Activated CD4-positive, alpha-beta T cell treated with anti-CD3 and anti-CD28 coated beads, Interleukin-2, amount 50 U/mL, for 48 hours (primary cell): ENCODE data around the gene CDH4.

ENCODE experiments used
- DNase-seq, 2 experiments: peaks; one replicate each; pipeline ENCODE4 v3.0.0-alpha.2; 2020

The CDH4 gene

DNA sequence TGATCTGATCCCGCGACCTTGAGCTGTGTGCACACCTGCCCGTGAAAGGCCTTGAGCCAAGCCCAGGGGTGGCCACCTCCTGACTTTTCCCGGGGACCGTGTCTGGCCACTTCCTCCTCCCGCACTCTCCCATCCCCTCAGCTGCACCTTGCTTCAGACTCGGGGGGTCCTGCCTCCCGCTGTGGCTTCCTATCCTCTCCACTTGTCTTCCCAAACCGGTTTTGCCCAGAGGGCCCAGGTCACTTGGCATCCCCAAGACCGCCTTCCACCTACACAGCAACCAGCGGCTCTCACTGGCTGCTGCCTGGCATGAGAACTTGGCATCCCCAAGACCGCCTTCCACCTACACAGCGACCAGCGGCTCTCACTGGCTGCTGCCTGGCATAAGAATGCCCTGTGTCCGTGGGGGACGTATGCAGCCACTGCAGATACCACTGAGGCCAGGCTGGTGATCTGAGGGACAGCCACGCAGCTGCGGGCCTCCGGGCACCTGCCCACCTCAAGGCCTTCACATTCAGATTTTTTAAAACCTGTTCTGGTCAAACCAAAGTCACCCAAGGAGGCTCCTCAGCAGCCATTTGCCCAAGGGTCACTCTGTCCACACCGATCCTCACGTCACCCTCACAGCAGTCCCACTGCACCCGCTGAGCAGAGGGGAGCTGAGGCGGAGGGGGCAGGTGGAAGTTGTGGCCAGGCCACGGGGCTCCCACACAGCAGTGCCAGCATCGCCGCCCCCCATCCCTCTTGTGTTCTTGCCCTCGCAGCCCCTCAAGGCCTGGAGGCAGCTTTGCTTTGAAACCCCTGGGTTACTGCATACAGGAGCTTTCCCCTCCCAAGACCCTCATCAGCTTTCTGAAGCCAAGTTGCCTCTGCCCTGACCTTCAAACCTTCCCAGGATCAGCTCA is 568.1 kb downstream of the CDH4 start:
- no peak for DNase-seq

GRCh38 chr20:61821735-61822134 is 569.7 kb downstream of the CDH4 start:
- no peak for DNase-seq

DNA sequence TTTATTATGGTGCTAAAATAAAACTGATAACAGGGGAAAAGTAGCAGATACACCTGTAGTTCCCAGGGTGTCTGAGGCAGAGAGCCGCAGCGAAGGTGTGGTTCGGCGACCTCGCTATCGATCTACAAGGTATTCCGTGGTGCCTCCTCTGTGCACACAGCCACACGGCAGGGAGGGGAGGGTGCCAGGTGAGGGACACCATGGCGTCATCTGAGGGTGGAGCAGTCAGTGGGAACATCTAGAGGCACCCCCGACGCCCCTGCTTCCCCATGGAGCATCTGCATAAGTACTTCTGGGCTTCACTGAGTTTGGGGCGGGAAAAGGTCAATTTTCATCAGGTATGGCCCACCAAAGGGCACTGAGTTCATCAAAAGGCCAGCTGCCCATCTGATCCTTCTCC is 570.3 kb downstream of the CDH4 start:
- DNase-seq = no peak

GRCh38 chr20:61823242-61823641 is 571.2 kb downstream of the CDH4 start:
- DNase-seq = no peak

- DNase-seq = no peak
Observed at GRCh38 chr20:61828891-61829290, 576.8 kb downstream of the CDH4 start.

DNA sequence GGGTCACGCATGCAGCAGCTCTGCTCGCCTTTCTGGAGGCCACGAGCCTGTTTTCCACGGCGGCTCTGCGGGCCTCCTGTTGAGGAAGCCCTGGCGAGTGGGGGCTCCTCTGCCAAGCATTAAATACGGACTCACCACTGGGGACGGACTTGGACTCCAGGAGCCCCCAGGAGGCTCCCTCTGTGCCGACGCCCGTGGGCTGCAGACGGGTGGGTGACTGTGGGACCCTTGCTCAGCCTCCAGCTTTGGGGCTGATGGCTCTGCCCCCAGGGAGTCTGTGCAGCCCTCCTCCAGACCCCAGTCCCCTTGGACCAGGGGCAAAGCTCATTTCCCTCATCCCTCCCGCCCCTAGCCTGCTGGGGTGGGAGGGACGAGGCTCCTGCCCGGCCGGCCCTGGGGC is 577.5 kb downstream of the CDH4 start:
- DNase-seq = no peak

DNA sequence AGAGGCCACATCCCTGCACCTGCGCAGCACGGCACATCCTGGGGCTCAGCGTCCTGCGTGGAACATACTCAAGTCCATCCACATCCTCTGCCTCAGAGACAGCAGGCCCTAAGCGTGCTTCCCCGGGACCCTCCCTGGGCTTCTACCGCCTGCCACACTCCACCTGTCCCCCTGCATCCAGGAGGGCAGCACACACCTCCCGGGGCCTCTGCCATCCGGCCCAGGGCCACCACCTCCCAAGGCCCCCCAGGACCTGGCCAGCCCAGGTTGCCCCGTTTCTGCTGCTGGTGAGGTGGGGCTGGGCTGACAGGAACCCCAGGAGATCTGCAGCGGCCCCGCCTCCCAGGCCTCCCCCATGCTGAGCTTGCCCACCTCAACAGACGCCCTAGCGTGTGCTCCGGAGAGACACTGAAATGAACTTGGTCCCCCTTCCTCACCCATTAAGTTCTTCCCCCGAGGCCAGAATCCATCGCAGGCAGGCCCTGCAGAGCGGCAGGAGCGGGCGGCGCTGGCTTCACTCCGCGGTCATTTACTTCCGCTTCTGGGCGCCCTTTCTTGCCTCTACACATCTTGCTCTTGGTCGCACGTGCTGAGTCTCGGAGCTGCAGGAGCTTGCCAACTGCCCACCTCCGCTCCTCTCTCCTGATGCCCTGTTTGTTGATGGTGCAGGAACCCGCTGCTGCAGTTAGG is 578.3 kb downstream of the CDH4 start:
- no peak for DNase-seq

DNA sequence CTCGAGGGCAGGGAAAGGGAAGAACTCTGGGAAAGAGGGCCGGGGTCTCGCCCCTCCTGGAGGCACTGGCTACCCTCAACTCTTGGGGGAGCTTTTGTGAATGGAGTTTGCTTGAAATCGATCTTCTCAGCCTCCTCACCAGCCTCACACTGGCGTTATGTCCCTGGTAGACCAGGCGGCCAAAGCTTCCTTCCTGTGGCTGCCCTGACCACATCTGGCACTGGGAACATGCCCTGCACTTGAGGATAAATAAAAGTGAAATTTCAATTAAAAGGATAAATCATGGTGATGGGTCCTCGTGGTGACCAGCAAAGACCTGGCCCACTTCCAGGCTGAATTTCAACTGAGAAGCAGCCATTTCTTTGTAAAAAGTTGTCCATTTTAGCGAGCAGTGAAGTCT is 578.9 kb downstream of the CDH4 start:
- DNase-seq = no peak

DNA sequence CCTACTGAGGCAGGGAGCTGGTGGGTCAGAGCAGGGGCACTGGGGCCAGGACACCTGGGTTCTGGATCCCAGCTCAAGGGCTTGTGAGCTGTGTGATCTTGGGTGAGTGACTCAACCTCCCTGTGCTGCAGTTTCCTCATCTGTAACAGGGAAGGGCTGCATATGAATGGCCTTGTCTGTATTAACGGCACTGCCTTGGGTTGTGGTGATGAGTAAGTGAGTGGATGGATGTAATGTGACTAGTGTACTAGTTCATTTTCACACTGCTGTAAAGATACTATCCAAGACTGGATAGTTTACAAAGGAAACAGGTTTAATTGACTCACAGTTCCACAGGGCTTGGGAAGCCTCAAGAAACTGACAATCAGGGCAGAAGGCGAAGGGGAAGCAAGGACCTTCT is 580.1 kb downstream of the CDH4 start:
- DNase-seq = no peak

DNA sequence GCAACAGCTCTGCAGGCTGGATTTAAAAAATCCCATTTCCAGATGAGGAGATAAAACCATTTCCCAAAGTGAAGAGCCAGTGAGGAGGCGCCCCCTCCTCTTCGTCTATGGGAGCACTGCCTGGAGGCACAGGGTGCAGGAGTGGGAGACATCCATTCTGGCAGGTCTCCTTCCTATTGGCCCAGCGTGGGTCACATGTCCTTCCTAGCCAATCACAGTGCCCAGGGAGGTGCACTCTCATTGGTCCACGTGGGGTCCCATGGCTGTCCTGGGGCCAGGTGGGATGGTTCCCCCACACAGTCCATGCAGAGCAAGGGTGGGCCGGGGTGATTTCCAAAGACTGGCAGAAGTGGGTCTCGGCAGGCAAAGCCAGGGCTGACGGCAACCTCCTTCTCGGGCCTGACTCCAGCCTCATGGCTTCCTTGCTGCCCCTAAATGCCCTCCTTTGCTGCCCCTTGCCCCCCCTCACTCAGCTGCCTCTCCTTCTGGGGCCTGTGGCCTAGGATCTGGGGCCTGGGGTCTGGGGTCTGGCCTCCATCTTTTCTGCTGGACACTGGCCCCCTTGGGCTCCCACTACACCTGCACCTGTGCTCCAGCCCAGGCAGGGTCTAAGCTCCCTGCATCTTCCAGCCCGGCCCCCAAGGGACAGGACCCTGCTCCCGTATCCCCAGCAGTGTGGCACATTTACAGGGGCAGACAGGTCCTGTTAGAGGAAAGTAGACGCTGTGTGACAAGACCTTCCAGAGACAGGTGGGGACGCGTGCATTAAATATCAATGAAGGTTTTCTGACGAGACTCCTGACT is 581.9 kb downstream of the CDH4 start:
- no peak for DNase-seq

DNA sequence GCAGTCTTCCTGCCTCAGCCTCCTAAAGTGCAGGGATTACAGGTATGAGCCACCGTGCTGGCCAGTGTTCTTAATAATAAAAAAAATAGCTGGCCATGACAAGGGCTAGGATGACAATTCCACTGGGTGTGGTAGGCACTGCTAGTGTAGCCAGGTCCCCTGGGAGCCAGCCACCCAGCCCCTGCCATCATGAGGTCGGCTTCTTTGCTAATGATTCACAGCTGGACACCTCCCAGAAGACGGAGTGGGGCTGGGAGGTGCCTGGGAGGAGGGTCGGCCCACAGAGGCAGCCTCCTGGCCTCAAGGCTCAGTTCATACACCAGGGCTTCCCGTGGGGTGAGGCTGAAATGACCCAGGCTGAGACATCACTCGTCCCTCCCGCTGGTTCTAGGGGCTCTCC is 583.2 kb downstream of the CDH4 start:
- no peak for DNase-seq

- DNase-seq = no peak
Observed at GRCh38 chr20:61835791-61836350, 583.8 kb downstream of the CDH4 start.

DNA sequence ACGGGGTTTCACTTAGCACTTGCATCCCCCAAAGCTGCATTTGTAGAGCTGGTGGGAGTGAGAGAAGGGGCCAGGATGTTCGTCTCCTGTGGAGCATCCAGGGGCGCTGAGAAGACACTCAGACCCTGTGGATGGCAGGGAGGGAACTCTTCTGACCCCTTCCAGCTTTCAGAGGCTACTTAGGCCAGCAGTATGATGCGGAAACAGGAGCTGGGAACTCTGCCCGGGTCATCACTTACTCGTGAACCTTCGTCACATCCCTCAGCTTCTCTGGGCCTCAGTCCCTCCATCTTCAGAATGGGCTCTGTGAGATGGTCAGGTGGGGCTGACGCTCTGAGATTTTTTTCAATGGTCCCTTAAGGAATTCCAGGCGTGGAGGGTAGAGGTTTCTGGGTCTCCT is 585.1 kb downstream of the CDH4 start:
- no peak for DNase-seq

DNA sequence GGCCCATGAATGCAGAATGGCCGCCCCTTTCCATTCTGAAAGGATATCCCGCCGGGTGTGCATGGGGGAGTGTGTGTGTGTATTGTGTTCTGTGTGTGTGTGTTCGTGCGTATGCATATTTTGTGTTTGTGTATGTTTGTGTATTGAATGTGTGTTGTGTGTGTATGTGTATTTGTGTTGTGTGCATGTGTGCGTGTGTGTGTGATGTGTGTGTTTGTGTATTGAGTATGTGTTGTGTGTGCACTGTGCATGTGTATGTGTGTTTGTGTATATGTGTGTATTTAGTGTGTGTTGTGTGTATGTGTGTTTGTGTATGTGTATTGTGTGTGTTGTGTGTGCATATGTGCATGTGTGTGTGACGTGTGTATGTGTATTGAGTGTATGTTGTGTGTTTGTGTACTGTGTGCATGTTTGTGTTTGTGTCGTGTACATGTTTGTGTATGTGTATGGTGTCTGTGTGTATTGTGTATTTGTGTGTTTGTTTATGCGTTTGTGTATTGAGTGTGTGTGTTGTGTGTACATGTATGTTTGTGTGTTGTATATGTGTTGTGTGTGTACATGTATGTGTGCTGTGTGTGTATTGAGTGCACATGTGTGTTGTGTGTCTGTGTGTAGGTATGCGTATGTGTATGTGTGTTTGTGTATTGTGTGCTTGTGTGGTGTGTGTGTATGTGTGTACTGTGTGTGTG is 587.3 kb downstream of the CDH4 start:
- no peak for DNase-seq

DNA sequence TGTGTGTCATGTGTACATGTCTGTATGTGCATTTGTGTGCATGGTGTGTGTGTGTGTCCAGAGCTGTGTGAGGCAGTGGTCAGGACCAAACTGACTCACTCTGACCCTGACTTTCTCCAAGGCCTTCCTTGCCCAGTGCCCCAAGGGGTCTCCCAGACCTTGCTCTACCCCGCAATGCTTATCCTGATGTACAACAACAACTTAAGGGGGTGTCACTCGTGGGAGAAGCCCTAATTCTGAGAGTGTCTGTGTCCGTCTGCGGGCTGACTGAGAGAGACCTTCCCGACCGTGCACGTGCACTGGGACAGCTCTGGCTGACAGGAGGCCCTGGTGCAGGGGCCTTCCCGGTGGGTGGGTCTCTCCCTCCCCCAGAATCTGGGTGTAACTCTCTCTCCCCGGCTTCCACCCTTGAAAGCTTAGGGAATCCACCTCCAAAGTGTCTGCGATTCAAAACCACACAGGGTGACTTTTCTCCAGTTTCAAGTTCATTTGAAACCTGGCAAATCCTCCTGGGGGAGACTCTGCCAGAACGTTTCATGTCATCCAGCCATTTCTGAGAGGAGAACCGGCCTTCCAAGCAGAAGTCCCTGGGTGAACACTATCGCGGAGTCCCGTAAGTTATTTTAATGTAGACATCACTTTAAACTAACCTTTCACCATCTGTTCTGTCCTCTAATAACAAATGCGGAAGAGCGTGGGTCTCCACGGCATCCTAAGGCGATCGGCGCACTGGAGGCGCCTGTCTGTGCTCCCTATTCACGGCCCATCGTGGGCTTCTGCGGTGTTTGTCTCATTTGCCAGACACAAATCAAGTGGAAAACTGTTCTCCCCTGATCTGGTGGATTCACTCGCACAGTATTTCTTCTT is 588.1 kb downstream of the CDH4 start:
- DNase-seq = no peak

DNA sequence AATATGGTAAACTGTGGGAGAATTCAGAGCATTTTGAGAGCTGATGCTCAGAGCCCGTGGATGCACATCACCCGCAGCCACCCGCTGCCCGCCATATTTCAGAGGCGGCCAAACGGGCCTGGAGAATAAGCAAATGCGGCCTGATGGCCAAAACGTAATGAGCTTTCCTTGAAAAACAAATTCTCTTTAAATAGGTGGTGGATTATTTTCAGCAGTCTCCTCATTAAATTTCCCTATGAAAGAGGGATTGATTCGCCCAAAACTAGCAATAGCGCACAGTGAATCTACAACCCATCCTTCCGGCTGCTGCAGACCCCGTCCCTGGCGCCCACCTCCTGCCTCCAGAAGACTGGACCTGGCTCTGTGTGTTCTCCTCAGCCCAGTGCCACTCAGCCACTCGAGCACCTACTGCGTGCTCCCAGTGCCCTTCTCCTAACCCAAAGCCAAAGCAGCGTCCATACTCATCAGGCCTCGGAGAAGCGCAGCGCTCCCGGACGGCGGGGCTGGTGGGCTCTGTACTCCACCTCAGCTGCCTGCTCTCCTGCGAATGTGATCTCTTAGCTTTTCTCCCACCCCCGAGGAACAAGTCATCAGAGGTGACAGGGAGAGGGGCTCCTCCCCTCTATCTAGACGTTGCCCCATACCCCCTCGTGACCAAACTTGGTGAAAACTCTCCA is 588.9 kb downstream of the CDH4 start:
- no peak for DNase-seq

GRCh38 chr20:61841551-61841950 is 589.5 kb downstream of the CDH4 start:
- no peak for DNase-seq

GRCh38 chr20:61841966-61842365 is 589.9 kb downstream of the CDH4 start:
- no peak for DNase-seq

DNA sequence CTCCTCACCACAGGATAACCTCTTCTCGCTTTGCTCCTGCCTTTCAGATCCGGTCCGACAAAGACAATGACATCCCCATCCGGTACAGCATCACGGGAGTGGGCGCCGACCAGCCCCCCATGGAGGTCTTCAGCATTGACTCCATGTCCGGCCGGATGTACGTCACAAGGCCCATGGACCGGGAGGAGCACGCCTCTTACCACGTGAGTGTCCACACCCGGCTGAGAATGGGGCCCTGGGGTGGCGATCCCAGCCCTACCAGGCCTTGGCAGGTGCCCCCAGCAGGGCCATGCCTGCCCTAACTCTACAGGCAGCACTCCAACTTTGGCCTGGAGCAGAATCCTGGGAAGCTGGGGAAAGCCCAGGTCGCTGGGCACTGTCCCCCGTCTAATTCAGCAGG is 592.6 kb downstream of the CDH4 start:
- no peak for DNase-seq

GRCh38 chr20:61845233-61845671 is 593.2 kb downstream of the CDH4 start:
- DNase-seq = no peak

GRCh38 chr20:61846074-61846473 is 594.0 kb downstream of the CDH4 start:
- DNase-seq = no peak
